Right lung (tissue), 5 donors: ENCODE results near the gene TERT. TPM values are rescaled to one million over a fixed set of nuclear protein-coding genes. Genes with fewer than 3 reads are reported as not detected.

Experiments
- DNase-seq, 2 donors: peaks; one replicate each; pipeline ENCODE4 v3.0.0-alpha.2; 2013
- polyA plus RNA-seq, 5 donors: library from polyadenylated mRNA; unstranded; fragments of 120-200 nt; gene quantifications; one replicate each; pipeline versions ENCODE4 v1.2.1 to v1.2.3, GENCODE V29; 2013; ENCODE audit warnings: inconsistent platforms in 1 of 5, low replicate concordance in 1 of 5; ENCODE audit not compliant: insufficient read length in 5 of 5, insufficient read depth in 1 of 5

TERT gene
- polyA plus RNA-seq, 5 donors, result 0.13 to 0.48 (median 0.31) TPM

DNA sequence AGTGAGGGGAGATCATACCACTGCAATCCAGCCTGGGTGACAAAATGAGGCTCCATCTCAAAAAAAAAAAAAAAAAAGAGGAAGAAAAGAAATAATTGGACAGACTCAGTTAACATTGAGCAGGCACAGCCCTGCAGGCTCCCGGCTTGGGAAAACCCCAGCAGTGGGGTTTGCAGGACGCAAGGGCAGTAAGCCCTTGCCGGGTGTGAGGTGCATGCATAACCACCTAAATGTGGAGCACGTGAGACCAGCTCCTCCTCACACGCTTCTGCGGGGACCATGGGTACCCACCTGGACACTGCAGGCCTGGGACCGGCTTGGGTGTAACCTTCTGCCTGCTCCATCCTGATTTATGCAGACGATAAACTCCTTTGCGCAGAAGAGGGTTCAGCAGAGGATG is 74.5 kb downstream of the TERT start:
- no peak for DNase-seq

DNA sequence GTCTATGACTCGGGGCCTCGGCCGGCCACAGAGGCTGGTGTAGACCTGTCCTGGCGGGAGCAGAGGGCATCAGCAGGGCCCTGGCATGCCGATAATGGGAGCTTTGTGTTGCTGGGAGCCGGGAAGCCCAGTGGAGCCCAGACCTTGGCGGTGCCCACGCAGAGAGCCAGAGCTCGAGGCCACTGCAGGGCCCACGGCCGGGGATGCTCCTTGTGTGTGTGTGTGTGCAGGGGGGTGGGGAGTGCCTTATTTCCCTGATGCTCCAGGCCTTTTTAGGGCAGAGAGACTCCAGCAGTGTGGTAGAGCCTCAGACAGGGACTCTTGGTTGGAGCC is 75.1 kb downstream of the TERT start:
- no peak for DNase-seq

DNA sequence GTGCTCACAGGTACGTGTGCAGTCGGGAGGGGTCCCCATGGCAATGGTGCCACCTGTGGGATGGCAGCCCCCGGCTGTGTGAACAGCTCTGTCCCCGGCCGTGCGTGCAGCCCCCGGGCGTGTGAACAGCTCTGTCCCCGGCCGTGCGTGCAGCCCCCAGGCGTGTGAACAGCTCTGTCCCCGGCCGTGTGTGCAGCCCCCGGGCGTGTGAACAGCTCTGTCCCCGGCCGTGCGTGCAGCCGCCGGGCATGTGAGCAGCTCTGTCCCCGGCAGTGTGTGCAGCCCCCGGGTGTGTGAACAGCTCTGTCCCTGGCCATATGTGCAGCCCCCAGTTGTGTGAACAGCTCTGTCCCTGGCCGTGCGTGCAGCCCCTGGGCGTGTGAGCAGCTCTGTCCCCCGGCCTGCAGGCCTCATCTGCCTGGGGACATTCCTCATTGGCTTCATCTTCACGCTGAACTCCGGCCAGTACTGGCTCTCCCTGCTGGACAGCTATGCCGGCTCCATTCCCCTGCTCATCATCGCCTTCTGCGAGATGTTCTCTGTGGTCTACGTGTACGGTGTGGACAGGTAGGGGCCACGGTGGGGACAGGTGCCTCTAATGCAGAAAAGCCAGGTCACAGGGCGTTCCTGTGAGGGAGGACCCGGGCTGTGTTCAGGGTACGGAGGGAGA is 75.6 kb downstream of the TERT start:
- no peak for DNase-seq

GRCh38 chr5:1218351-1219080 is 76.4 kb downstream of the TERT start:
- no peak for DNase-seq

DNA sequence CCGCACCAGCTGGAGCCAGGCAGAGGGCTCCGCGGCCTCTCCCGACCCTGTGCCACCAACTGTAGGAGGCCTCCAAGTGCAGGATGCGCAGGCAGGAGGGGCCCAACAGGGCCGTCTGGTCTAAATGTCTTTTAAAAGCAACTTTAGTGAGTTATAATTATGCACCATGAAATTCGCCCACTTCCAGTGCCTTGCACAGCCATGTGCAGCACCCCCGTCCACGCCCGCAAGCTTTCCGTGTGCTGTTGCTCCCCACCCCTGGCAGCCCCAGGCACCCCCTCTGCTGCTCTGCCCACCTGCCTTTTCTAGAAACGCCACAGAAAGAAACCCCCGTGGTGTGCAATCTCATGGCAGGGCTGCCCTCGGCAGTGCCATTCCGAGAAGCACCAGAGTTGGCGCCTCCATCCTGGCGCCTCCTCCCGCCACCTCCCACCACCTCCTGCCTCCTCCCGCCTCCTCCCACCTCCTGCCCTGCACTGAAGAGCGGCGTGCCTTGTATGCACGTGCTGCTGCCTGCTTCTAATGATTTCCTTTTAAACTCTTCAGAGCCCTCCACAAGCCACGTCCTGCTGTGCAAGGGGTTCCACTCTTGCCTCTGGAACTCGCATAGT is 77.2 kb downstream of the TERT start:
- no peak for DNase-seq

GRCh38 chr5:1216918-1217295 is 78.0 kb downstream of the TERT start:
- no peak for DNase-seq

GRCh38 chr5:1216211-1216917 is 78.5 kb downstream of the TERT start:
- DNase-seq, result no peak

- no peak for DNase-seq
Observed at GRCh38 chr5:1215320-1216096, 79.4 kb downstream of the TERT start.

- no peak for DNase-seq
Observed at GRCh38 chr5:1214936-1215220, 80.0 kb downstream of the TERT start.

DNA sequence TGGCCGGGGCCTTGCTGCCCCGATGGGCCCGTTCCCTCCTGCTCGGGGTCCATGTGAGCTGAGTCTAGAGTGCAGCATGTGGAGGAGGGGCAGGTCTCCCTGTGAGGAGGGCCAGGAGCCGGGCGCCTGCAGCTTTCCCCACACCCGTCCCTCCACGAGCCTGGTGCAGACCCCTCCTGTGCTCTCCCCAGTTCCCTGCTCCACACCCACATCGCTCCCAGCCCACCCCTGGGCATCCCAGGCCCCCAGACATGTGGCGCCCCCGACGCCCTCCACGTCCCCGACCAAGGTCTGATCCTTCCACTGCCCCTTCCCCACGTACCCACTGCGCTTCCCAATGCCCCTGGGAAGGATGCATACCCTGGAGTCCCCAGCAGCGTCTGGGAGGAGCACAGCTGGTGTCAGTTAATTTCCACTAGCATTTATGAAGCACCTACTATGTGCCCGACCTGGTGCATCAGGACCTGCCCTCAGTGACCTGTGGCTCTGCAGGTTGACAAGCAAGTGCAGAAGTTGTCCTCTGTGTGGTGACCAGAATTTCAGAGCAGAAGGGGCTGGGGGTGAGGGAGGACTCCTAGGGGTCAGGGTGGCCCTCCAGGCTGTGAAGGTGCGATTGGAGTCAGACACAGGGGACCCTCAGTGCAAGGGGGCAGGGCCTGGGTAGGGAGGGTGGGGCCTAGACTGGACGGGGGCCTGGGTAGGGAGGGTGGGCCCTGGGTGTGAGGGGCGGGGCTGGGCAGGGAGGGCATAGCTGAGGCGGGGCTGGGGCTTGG is 80.5 kb downstream of the TERT start:
- no peak for DNase-seq

DNA sequence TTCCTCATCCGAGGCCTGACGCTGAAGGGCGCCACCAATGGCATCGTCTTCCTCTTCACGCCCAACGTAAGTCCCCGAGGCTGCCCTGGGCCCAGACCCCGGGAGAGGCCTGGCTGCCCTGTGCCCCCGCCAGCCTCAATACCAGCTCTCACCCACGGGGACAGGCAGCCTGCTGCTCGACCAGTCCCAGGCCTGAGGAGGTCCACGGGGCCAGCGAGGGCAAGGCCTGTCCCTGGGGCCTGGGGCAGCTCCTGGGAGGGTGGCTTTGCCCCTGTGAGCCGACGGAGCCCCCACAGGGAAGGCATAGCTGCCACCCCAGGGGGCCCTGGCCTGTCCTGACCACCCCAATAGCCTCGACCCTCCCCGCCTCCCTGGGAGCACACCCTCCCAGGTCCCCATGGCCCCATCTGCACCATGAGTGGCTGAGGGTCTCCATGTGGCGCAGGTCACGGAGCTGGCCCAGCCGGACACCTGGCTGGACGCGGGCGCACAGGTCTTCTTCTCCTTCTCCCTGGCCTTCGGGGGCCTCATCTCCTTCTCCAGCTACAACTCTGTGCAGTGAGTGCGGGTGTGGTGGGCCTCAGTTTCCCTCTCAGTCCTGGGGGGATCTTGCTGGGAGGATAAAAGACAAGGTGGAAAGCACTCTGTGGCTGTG is 81.2 kb downstream of the TERT start:
- no peak for DNase-seq

- no peak for DNase-seq
Observed at GRCh38 chr5:1212881-1213280, 82.0 kb downstream of the TERT start.

- DNase-seq, result no peak
Observed at GRCh38 chr5:1212271-1212670, 82.6 kb downstream of the TERT start.

GRCh38 chr5:1211701-1212100 is 83.2 kb downstream of the TERT start:
- no peak for DNase-seq

- DNase-seq, result no peak
Observed at GRCh38 chr5:1210832-1211251, 84.0 kb downstream of the TERT start.

GRCh38 chr5:1209896-1210776 is 84.7 kb downstream of the TERT start:
- DNase-seq, result no peak

GRCh38 chr5:1209489-1209852 is 85.4 kb downstream of the TERT start:
- DNase-seq, result no peak

GRCh38 chr5:1208743-1209488 is 86.0 kb downstream of the TERT start:
- no peak for DNase-seq

DNA sequence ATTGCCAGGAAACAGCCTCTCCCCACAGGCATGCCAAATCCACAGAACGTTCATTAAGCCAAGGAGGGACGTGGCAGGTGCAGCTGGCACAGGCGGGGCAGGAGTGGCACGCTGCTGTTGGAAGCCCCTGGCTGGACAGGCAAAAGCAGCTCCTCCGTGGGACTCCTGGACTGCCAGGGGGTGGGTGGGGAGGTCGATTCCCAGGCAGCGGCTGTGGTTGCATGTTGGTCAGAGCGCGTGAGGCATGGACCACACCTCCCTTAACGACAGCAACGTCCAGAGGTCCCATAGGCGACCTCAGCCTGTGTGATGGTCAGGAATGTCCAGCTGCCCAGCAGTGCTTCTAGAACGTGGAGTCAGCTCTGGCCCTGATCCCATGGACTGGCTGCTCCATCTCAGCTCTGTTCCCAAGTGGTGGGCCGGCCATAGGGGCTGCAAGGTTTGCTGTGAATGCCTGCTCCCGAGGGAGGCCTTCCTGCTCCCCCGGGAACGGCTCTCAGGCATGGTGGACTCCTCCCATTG is 86.6 kb downstream of the TERT start:
- no peak for DNase-seq
